Measurements from ENCODE around the gene B2M.
"Not testable (repeated sequence)": the region's sequence is repeated elsewhere in the genome, so short reads cannot be mapped to it uniquely, and the experiment has no call there.

Gene B2M

GRCh38 chr15:44726568-44727484 lies 15.5 kb downstream of the B2M start:
- peak; percentile 61 for DNase-seq

GRCh38 chr15:44727485-44728231 lies 16.3 kb downstream of the B2M start:
- DNase-seq, result no peak

GRCh38 chr15:44728232-44728575 lies 16.9 kb downstream of the B2M start:
- not testable (repeated sequence) for DNase-seq

- peak; percentile 97 for DNase-seq
Observed at GRCh38 chr15:44728576-44729407, 17.5 kb downstream of the B2M start.

- no peak for DNase-seq
Observed at GRCh38 chr15:44729408-44730127, 18.3 kb downstream of the B2M start.

- DNase-seq, result no peak
Observed at GRCh38 chr15:44734839-44735481, 23.6 kb downstream of the B2M start.

- DNase-seq, result no peak
Observed at GRCh38 chr15:44735482-44736180, 24.3 kb downstream of the B2M start.

- DNase-seq, result no peak
Observed at GRCh38 chr15:44736181-44736765, 25.0 kb downstream of the B2M start, which contains the start of gene TRIM69. TRIM69 (plus strand) TSS chr15:44736528; CDS start chr15:44736705, 177 bp downstream.

- DNase-seq, result peak; percentile 22
Observed at GRCh38 chr15:44738340-44738984, 27.1 kb downstream of the B2M start.

- not testable (repeated sequence) for DNase-seq
Observed at GRCh38 chr15:44739222-44739847, 28.0 kb downstream of the B2M start.

GRCh38 chr15:44743454-44743853 lies 32.1 kb downstream of the B2M start:
- not testable (repeated sequence) for DNase-seq

- DNase-seq, result no peak
Observed at GRCh38 chr15:44753345-44753744, 42.0 kb downstream of the B2M start.

- no peak for DNase-seq
Observed at GRCh38 chr15:44763187-44763586, 51.9 kb downstream of the B2M start.

GRCh38 chr15:44763848-44764247 lies 52.5 kb downstream of the B2M start:
- DNase-seq, result no peak

- DNase-seq, result no peak
Observed at GRCh38 chr15:44765036-44765435, 53.7 kb downstream of the B2M start.

Data from kidney glomerular epithelial cell (primary cell).